IPS-18c (cell line): Measurements from ENCODE around the gene FBXW8.
A peak's percentile ranks its signal among the peaks of the same experiment; 100 is the strongest.

Source experiments
- H3K4me3 ChIP-seq: 2 replicates; pipeline ENCODE4 v1.7.0; 2013; ENCODE audit warnings: low read depth, mild to moderate bottlenecking, low read length, moderate library complexity; ENCODE audit not compliant: insufficient read depth
- H3K9me3 ChIP-seq: one replicate; pipeline ENCODE4 v1.6.1; 2013; ENCODE audit warnings: mild to moderate bottlenecking, low read length, moderate library complexity; ENCODE audit not compliant: control insufficient read depth, insufficient read depth

Gene FBXW8, protein sequence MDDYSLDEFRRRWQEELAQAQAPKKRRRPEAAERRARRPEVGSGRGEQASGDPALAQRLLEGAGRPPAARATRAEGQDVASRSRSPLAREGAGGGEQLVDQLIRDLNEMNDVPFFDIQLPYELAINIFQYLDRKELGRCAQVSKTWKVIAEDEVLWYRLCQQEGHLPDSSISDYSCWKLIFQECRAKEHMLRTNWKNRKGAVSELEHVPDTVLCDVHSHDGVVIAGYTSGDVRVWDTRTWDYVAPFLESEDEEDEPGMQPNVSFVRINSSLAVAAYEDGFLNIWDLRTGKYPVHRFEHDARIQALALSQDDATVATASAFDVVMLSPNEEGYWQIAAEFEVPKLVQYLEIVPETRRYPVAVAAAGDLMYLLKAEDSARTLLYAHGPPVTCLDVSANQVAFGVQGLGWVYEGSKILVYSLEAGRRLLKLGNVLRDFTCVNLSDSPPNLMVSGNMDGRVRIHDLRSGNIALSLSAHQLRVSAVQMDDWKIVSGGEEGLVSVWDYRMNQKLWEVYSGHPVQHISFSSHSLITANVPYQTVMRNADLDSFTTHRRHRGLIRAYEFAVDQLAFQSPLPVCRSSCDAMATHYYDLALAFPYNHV

GRCh38 chr12:116910645-116911451 is at the start of gene FBXW8:
Gene FBXW8, plus strand, starts transcription at chr12:116910950. Its CDS starts 88 bp downstream, at chr12:116911038.
- H3K4me3 ChIP-seq: peak within 1 kb of the TSS; percentile 77
- H3K9me3 ChIP-seq: no peaks in the 10 kb centered on the region

DNA sequence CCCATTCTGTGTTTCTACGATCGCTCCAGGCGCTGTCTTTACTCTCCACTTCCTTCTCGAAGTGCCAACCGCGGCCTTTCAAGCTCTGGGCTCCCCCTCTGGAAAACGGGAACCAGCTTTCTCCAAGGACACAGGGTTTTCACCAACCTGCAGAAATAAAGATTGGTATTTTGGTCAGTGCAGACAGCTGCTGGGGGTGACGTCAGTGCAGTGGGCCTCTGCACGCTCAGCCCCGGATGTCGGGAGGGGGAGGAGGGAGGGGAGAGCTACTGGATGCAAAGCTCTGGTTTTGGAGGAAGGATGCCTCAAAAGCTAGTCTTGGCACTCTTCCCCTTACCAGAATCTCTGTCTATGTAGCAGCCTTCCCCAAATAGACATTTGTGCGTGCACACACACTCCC is 49.4 kb upstream of the FBXW8 start:
- no peak overlapping the region for H3K4me3 ChIP-seq
- H3K9me3 ChIP-seq: no peaks in the 10 kb centered on the region

DNA sequence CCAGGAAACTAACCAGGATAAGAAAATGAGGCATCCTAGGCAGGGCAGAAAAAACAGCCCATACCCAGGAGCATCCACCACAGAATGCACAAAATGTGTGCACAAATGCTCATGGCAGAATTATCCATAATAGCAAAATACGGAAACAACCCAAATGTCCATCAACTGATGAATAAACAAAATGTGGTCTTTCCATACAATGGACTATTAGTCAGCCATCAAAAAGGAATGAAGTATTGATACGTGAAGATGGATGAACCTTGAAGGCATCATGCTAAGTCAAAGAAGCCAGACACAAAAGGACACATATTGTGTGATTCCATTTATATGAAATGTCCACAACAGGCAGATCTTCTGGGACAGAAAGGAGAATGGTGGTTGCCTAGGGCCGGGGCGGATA is 48.6 kb upstream of the FBXW8 start:
- H3K9me3 ChIP-seq: no peaks in the 10 kb centered on the region
- no peak overlapping the region for H3K4me3 ChIP-seq

DNA sequence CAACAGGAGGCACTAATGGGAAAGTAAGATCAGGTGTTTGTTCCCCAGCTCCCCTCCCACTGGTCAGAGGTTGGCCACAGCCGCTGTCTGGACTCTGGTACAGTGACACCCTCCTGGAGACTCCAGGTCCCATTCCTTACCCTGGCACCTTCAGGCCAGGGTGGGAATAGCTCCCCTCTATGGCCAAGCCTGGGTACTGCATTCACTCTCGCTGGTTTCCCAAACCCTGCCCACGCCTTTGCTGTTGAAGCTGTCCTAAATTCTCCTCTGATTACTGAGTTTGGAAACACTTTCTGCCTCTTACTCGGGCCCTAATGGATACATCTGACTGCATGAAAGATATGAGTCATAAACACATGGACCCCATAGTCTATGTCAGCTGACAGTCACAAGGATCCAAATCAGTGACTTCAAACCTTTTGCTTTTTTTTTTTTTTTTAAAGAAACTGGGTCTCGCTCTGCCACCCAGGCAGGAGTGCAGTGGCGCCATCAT is 47.4 kb upstream of the FBXW8 start:
- Histone ChIP-seq H3K4me3 (no peak overlapping the region), H3K9me3 (no peaks in the 10 kb centered on the region)

- no peak overlapping the region for H3K4me3 ChIP-seq
Measured at GRCh38 chr12:116864371-116865160, 46.2 kb upstream of the FBXW8 start.

DNA sequence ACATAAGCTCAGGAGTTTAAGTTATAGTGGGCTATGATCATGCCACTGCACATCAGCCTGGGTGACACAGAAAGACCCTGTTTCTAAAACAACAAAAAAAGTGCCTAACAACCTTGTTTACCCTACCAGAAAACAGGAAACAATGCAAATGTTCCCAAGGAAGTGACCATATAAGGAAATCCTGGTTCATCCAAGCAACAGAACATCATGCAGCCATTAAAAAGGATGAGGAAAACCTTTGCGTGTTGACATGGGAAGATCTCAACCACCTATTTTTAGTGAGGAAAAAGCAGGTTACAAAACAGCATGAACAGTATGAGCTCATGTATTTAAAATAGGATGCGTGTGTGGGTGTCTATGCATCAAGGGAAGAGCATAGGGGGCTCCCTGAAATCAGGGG is 43.2 kb upstream of the FBXW8 start:
- Histone ChIP-seq H3K9me3 (no peaks in the 10 kb centered on the region), H3K4me3 (no peak overlapping the region)

More at GRCh38 chr12:116864371-116865160, 46.2 kb upstream of the FBXW8 start:
- H3K9me3 ChIP-seq: no peaks in the 10 kb centered on the region

DNA sequence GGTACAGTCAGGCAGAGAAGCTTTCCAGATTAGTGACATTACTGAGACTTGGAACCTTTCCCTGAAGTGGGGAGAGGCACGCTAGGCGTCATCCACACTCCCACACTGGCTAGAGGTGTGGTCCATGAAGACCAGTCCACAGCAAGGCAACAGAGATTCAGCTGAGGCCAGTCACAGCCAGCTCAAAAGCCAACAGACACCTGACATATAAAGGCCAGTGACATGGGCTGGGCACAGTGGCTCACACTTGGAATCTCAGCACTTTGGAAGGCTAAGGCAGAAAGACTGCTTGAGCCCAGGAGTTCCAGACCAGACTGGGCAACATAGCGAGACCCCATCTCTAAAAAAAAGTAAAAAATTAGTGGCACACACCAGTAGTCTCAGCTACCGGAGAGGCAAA is 40.4 kb upstream of the FBXW8 start:
- H3K4me3 ChIP-seq: no peak overlapping the region
- H3K9me3 ChIP-seq: no peaks in the 10 kb centered on the region

DNA sequence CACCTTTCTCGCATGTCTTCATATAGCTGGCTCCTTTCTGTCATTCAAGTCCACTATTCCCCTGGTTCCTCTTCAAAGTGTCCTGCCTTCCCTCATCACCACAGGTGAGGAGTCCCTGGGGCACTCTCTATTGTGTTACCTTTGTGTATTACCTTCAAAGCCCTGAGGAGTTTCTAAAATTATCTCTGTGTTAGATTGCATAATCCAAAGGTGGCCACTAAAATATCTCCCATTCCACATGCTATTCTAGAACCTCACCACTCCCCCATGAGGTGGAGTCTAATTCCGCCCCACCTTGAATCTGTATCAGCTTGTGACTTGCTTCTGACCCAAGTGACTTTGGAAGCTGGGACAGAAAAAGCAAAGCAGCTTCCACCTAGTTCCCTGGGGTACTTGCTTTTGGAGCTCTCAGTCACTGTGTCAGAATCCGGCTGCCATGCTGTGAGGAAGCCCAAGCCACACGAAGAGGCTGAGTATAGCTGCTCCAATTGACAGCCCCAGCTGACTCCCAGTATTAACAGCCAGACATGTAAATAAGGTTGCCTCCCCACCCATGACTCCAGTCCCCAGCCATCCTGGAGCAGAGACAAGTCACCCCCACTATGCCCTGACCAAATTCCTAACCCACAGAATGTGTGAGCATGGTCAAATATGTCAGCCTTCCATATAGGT is 36.3 kb upstream of the FBXW8 start:
- H3K4me3 ChIP-seq: no peak overlapping the region

GRCh38 chr12:116876151-116876869 is 34.4 kb upstream of the FBXW8 start:
- H3K9me3 ChIP-seq: no peaks in the 10 kb centered on the region
- H3K4me3 ChIP-seq: peak overlapping the region; percentile 44; the same call in 1 of the 2 replicates

More for the DNA sequence above, 36.3 kb upstream of the FBXW8 start:
- no peaks in the 10 kb centered on the region for H3K9me3 ChIP-seq

DNA sequence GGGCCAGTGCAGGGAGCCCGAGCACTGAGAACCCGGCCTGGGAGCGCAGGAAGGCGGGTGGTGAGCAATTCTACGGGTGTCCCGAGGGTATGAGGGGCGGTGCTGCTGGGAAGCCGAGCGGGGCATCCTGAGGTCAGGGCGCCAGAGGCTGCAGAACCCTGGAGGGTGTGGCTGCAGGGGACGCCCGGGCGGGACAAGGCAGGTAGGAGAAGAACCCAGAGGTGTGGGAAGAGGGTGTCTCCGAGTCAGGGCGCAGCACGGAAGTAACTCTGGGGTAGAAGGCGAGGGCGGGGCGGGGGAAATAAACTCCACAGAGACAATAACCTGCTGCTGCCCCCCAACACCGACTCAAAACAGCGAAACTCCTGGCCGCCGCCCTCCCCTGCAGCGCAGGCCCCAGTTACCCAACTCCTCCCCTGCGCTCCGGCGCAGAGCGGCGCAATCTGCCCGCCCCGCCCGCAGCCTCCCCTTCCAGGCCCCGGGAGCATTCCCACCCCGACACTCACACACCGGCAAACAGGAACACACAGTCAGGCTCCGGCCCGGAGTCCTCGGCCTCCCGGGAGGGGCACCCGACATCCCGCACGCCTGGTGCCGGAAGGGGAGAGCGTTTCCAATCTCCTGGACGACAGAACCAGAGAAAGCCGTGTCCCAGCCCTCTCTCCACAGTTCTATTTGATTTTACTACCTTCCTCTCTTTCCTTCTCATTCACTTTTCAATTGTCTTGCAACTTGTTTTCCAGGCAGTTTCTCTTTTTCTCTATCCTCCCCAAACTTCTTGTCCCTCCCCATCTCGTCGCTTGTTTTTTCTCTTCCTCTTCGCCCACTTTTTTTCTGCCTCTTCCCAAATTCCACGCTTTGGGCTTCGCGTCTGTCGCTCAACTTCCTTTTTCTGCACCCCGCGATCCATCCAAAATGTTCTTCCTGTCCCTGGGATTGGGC is 31.9 kb upstream of the FBXW8 start:
- peak overlapping the region; percentile 73 for H3K4me3 ChIP-seq
- no peaks in the 10 kb centered on the region for H3K9me3 ChIP-seq

DNA sequence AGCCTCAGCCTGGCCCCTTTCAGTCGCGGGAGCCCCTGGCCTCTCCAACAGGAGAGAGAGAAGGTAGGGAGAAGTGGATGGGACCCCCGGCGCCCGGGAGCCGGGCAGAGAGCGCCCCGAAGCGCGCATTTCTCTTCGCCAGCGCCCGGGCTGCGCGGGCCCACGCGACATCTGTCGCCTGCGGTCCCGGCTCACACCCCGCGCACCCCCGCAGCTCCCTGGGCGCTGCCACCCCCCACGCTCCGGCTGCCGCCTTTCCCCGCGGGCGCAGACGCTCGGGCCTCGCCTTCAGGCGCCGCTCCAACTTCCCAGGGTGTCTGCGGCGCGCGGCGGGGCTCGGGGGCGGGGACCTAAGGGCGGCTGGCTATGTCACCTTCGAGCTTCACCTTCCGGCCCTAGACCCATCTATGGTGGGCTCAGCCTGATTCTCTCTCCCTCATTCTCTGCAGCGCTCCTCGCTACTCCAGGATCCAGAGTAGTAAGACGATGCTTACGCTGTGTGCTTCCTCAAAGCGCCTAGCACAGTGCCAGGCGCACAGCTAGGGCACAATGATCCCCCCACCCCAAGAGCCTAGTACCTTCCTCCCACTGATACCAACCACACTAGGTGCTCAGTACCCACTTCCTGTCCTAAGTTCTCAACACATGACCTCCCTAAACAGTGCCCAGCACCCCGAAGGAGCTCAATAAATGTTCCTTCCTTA is 31.1 kb upstream of the FBXW8 start:
- Histone ChIP-seq H3K4me3 (peak overlapping the region; percentile 73), H3K9me3 (no peaks in the 10 kb centered on the region)

GRCh38 chr12:116880213-116880816 is 30.4 kb upstream of the FBXW8 start:
- no peaks in the 10 kb centered on the region for H3K9me3 ChIP-seq
- peak overlapping the region; percentile 73 for H3K4me3 ChIP-seq

DNA sequence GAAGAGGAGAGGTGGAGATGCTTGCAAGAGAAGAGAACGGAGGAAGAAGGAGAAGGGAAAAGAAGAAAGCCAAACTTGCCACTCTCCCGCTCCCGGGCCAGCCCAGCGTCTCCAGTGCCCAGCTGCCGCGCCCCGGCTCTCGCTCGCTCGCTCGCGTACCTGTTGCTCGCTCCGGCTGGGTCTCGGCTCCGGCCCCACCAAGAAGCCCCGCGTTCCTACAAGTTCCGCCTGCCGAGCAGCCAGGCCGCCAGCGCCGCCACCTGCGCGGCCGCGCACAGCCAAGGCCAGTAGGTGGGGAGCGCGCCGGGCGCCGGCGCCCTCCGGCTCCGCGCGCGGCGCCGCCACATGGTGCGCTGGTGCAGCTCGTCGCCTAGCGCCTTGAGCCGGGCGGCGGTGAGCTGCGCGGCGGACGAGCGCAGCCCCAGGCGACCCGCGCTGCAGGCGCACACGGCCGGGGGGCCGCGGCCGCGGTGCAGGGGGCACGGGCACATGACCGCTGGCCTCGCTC is 29.9 kb upstream of the FBXW8 start:
- H3K9me3 ChIP-seq: no peaks in the 10 kb centered on the region
- peak overlapping the region; percentile 73 for H3K4me3 ChIP-seq

DNA sequence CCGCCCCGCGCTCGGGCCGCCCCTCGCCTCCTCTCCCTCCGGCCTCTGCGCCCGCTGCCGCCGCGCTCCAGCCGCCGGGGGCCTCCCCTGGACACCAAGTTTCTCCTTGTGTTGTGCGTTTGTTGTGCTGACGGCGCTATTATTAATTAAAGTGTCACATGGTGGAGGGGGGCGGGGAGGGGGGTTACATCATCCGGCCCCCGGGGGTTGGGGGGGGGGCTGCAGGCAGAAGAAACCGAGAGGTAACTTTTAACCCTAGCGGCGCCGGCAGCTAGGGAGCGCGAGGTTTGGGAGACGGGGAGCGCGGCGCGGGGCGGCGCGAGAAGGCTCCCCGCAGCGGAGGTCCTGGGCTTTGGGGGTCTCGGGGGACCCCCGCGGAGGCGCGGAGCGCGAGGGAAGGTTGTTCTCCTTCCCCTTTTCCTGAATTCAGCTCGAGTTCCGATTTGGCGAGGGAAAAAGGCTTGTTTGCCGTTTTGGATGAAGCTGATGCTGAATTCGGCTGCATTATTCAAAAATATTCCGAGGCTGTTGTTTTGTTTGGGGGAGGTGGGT is 29.3 kb upstream of the FBXW8 start, which contains the start of gene HRK:
Gene HRK, minus strand, starts transcription at position 117 of the 552 bp plus-strand sequence. CDS start 134 bp downstream, outside the sequence.
- Histone ChIP-seq H3K4me3 (peak within 1 kb of the TSS; percentile 73), H3K9me3 (no peaks in the 10 kb centered on the region)
